Measurements from ENCODE around the gene CUEDC2.

CUEDC2 gene

DNA sequence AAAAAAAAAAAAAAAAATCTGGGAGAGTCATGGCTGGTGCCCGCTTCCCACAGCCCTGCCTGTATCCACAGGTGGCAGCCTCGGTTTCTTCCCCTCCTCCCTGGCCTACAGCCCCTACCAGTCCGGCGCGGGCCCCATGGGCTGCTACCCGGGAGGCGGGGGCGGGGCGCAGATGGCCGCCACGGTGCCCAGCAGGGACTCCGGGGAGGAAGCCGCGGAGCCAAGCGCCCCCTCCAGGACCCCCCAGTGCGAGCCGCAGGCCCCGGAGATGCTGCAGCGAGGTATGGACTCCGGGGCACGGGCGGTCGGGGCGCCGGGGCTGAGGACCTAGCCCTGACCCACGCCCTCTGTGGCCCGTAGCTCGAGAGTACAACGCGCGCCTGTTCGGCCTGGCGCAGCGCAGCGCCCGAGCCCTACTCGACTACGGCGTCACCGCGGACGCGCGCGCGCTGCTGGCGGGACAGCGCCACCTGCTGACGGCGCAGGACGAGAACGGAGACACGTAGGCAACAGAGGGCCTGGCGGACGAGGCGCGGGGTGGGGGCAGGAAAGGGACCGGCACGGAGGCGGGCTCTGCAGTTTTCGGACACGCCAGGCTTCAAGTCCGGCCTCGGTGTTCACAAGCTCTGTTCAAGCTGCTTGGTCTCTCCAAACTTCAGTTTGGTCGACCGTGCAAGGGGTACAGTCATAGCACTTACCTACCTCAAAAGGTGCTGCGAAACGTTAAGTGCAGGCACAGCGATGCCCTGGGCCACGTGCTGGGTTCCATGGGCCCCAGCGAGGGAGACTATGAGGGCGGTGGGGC lies 33.0 kb downstream of the CUEDC2 start:
- H3K4me3 ChIP-seq (ENCODE audit: low read length): peak overlapping the region; percentile 53
- DNase-seq (ENCODE audit: low read depth): no peak
- TF ChIP-seq, protein P1, sequence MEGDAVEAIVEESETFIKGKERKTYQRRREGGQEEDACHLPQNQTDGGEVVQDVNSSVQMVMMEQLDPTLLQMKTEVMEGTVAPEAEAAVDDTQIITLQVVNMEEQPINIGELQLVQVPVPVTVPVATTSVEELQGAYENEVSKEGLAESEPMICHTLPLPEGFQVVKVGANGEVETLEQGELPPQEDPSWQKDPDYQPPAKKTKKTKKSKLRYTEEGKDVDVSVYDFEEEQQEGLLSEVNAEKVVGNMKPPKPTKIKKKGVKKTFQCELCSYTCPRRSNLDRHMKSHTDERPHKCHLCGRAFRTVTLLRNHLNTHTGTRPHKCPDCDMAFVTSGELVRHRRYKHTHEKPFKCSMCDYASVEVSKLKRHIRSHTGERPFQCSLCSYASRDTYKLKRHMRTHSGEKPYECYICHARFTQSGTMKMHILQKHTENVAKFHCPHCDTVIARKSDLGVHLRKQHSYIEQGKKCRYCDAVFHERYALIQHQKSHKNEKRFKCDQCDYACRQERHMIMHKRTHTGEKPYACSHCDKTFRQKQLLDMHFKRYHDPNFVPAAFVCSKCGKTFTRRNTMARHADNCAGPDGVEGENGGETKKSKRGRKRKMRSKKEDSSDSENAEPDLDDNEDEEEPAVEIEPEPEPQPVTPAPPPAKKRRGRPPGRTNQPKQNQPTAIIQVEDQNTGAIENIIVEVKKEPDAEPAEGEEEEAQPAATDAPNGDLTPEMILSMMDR (conservative IDR thresholded peaks at IDR 0.05; ENCODE audit: low read depth, low read length): peak; percentile 76

DNA sequence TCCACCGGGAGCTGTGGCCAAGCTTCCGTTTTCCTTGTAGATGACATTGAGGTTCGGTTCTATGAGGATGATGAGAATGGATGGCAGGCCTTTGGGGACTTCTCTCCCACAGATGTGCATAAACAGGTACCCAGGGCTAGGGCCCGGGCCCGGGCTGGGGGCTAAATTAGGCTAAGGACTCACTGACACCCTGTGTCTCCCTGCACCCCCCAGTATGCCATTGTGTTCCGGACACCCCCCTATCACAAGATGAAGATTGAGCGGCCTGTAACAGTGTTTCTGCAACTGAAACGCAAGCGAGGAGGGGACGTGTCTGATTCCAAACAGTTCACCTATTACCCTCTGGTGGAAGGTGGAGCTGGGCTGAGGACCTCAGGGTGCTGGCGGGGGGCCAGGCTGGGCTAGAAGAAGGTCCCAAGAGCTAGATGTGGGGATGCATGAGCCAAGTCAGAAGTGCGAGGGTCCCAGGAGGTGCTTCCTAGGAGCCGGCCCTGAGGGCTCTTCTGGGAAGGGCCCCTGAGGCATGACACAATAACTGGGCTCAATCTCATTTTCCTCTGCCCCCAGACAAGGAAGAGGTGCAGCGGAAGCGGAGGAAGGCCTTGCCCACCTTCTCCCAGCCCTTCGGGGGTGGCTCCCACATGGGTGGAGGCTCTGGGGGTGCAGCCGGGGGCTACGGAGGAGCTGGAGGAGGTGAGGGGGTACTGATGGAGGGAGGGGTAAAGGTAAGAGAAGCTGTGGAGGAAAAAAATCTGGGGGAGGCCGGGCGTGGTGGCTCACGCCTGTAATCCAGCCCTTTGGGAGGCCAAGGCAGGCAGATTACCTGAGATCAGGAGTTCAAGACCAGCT lies 34.0 kb downstream of the CUEDC2 start:
- TF ChIP-seq, protein P1 (conservative IDR thresholded peaks at IDR 0.05; ENCODE audit: low read depth, low read length): no peak
- no peak for DNase-seq (ENCODE audit: low read depth)
- no peak overlapping the region for H3K4me3 ChIP-seq (ENCODE audit: low read length)

DNA sequence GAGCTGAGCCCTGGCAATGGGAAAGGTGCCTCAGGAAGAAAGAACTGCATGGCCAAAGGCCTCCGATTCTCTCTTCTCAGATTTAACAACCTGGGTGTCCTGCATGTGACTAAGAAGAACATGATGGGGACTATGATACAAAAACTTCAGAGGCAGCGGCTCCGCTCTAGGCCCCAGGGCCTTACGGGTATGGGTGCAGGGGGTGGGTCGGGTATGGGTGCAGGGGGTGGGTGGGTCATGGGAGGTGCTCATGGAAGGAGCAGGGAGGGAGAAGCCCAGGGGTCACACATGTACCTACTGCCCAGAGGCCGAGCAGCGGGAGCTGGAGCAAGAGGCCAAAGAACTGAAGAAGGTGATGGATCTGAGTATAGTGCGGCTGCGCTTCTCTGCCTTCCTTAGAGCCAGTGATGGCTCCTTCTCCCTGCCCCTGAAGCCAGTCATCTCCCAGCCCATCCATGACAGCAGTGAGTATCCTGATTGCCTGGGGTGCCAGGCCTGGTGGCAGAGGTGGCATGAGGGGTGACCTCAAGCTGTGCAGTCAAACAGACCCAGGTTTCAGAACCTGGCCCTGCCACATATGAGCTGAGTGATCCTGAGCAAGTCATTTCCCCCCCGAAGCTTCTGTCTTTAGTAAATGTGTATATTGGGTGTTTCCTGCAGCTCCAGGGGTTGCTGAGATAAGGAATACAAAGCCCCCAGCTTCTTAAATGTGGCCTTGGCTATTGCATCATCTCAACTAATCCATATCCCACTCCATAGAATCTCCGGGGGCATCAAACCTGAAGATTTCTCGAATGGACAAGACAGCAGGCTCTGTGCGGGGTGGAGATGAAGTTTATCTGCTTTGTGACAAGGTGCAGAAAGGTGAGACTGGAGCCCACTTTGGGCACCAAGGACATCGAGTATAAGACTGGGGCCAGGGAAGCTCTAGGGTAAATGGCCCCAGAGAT lies 34.9 kb downstream of the CUEDC2 start:
- TF ChIP-seq, protein P1 (conservative IDR thresholded peaks at IDR 0.05; ENCODE audit: low read depth, low read length): no peak
- no peak overlapping the region for H3K4me3 ChIP-seq (ENCODE audit: low read length)
- DNase-seq (ENCODE audit: low read depth): no peak

DNA sequence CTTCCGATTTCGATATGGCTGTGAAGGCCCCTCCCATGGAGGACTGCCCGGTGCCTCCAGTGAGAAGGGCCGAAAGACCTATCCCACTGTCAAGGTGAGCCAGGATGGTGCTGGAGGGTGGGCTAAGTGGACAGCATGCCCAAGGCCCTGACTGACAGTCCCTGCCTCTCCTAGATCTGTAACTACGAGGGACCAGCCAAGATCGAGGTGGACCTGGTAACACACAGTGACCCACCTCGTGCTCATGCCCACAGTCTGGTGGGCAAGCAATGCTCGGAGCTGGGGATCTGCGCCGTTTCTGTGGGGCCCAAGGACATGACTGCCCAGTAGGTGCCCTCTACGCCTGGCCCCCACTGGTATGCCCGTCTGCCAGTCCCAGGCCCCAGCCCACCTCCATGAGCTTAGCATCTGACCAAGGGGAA lies 35.6 kb downstream of the CUEDC2 start:
- no peak overlapping the region for H3K4me3 ChIP-seq (ENCODE audit: low read length)
- TF ChIP-seq, protein P1 (conservative IDR thresholded peaks at IDR 0.05; ENCODE audit: low read depth, low read length): no peak
- DNase-seq (ENCODE audit: low read depth): no peak

DNA sequence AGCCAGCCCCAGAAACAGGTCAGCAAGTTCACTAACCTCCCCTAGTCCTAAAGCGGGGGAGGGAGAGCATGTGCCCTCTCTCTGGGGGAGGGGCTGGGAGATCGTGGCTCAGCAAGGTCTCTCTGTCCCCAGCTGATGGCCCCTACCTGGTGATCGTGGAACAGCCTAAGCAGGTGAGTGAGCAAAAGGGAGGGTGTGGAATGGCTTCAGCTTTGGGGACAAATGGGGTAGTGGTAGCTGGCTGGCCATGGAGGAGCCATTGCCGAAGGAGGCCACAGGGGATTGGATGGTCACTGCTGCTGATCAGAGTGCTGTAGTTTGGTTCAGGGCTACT lies 36.1 kb downstream of the CUEDC2 start:
- TF ChIP-seq, protein P1 (conservative IDR thresholded peaks at IDR 0.05; ENCODE audit: low read depth, low read length): no peak
- H3K4me3 ChIP-seq (ENCODE audit: low read length): peak overlapping the region; percentile 72
- no peak for DNase-seq (ENCODE audit: low read depth)

DNA sequence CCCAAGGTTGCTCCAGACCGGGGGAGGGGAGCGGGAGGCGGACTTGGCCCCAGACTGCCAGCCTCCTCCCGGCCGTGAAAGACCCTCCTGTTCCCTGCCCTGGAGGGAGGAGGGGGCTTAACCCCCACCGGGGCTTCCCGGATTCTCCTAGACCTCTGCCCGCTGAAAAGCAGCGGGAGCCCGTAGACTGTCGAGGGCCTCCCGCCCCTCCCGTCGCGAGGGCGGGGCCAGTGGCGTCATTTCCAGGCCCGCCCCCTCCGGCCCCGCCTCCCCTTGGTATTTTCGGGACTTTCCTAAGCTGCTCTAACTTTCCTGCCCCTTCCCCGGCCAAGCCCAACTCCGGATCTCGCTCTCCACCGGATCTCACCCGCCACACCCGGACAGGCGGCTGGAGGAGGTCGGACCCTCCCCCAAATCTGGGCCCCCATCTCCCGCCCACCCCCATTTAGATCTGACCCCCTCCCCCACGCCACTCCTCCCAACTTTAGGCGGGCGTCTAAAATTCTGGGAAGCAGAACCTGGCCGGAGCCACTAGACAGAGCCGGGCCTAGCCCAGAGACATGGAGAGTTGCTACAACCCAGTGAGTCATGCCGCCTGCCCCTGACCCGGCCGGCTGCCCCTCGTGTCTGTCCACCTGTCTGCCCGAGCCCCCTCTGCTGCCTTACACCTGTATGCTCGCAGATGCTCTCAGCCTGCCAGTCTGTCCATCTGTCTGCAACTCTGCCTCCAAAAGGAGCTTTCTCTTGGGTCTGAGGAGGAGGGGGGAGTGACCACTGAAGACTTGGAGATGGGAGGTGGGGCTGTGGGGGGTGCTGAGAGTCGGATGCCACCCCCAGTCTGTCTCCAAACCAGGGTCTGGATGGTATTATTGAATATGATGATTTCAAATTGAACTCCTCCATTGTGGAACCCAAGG lies 36.7 kb downstream of the CUEDC2 start, which contains the start of gene NFKB2:
TSS of gene NFKB2 (plus strand) at position 306 of the 917 bp plus-strand sequence. CDS start at position 561, 255 bp downstream.
- TF ChIP-seq, protein P1 (conservative IDR thresholded peaks at IDR 0.05; ENCODE audit: low read depth, low read length): no peak
- H3K4me3 ChIP-seq (ENCODE audit: low read length): peak within 1 kb of the TSS; percentile 72
- no peak for DNase-seq (ENCODE audit: low read depth)

Measured in retinal pigment epithelial cell (primary cell).